Transverse colon (tissue), 4 donors: ENCODE results near the gene CTDSP2.

Experiments used
- CTCF ChIP-seq, 5 experiments: fragments of 200-600 bp in 3 of 5; fragments of 450-650 bp in 2 of 5; sonication (generic) in 3 of 5; IDR thresholded peaks; 1 replicate in 2 of 5; 2 replicates in 3 of 5; pipeline ENCODE4 v1.5.1; 2016 to 2017; ENCODE audit warnings: antibody characterized with exemption in 5 of 5, inconsistent platforms in 3 of 5, mild to moderate bottlenecking in 2 of 5, moderate library complexity in 1 of 5
- POLR2A ChIP-seq: fragments of 450-650 bp; IDR thresholded peaks from one replicate; pipeline ENCODE4 v1.6.1; 2016; ENCODE audit warnings: antibody characterized with exemption, mild to moderate bottlenecking, moderate library complexity
- POLR2AphosphoS5 ChIP-seq, 3 donors: sonication (generic); formaldehyde crosslinking; IDR thresholded peaks; one replicate each; pipeline ENCODE4 v1.6.1; 2016; ENCODE audit warnings: antibody characterized with exemption in 3 of 3

- TF ChIP-seq POLR2AphosphoS5 (IDR thresholded peaks at IDR 0.05) = no peak
- no peak for TF ChIP-seq CTCF (IDR thresholded peaks at IDR 0.05)
- no peak for TF ChIP-seq POLR2A
Measured at GRCh38 chr12:57771236-57771872, 75.2 kb downstream of the CTDSP2 start.
